Fibroblast of lung (primary cell): ENCODE results near the gene UBR3. TPM values are rescaled to one million over a fixed set of nuclear protein-coding genes. Genes with fewer than 3 reads are reported as not detected.

ENCODE experiments used
- DNase-seq, 2 donors: peaks; one replicate each; pipeline versions ENCODE4 v3.0.0 to v3.0.0-alpha.2; 2010; ENCODE audit warnings: low read depth in 2 of 2
- H2AFZ ChIP-seq: 2 replicates; pipeline ENCODE4 v1.5.1; 2012; ENCODE audit warnings: low read length, control low read depth, inconsistent platforms
- H3K27ac ChIP-seq: 2 replicates; pipeline ENCODE4 v1.5.1; 2011; ENCODE audit warnings: low read length, control low read depth; ENCODE audit not compliant: insufficient read depth
- H3K27me3 ChIP-seq: 2 replicates; pipeline ENCODE4 v1.5.1; 2011; ENCODE audit warnings: mild to moderate bottlenecking, low read length; ENCODE audit not compliant: control insufficient read depth, insufficient read depth
- H3K36me3 ChIP-seq: 2 replicates; pipeline ENCODE4 v1.5.1; 2011; ENCODE audit warnings: low read length; ENCODE audit not compliant: control insufficient read depth, insufficient read depth
- H3K4me1 ChIP-seq: 2 replicates; pipeline ENCODE4 v1.5.1; 2011; ENCODE audit warnings: low read length; ENCODE audit not compliant: control insufficient read depth, insufficient read depth; ENCODE audit errors: extremely low read depth
- H3K4me2 ChIP-seq: 2 replicates; pipeline ENCODE4 v1.5.1; 2011; ENCODE audit warnings: low read length, control low read depth; ENCODE audit not compliant: insufficient read depth; ENCODE audit errors: extremely low read depth
- H3K4me3 ChIP-seq, 4 experiments: fragments of 200-600 bp in 1 of 4; sonication (generic) in 1 of 4; replicated peaks in 1 of 4; 2 replicates each; pipeline ENCODE4 v1.5.1; 2011 to 2016; ENCODE audit warnings: low read length in 4 of 4, low read depth in 3 of 4, mild to moderate bottlenecking in 3 of 4, control low read depth in 2 of 4, inconsistent platforms in 1 of 4, mixed read lengths in 1 of 4; ENCODE audit not compliant: insufficient read depth in 1 of 4; ENCODE audit errors: control extremely low read depth in 1 of 4
- H3K79me2 ChIP-seq: 2 replicates; pipeline ENCODE4 v1.5.1; 2012; ENCODE audit warnings: mild to moderate bottlenecking, low read length, inconsistent platforms; ENCODE audit not compliant: control insufficient read depth, insufficient read depth
- H3K9ac ChIP-seq: 2 replicates; pipeline ENCODE4 v1.5.1; 2011; ENCODE audit warnings: mild to moderate bottlenecking, low read length, control low read depth; ENCODE audit not compliant: insufficient read depth
- H3K9me3 ChIP-seq: 2 replicates; pipeline ENCODE4 v1.5.1; 2012; ENCODE audit warnings: low read depth, low read length; ENCODE audit not compliant: control insufficient read depth, insufficient read depth
- H4K20me1 ChIP-seq: 2 replicates; pipeline ENCODE4 v1.5.1; 2011; ENCODE audit warnings: low read length; ENCODE audit not compliant: control insufficient read depth, insufficient read depth; ENCODE audit errors: extremely low read depth
- CTCF ChIP-seq, 2 donors: IDR thresholded peaks in 1 of 2; conservative IDR thresholded peaks in 1 of 2; 1 replicate in 1 of 2; 2 replicates in 1 of 2; pipeline ENCODE4 v1.5.1; 2011 to 2012; ENCODE audit warnings: low read length in 2 of 2, control low read depth in 1 of 2, inconsistent platforms in 1 of 2, low read depth in 1 of 2, mild to moderate bottlenecking in 1 of 2
- EZH2 ChIP-seq: IDR thresholded peaks from 2 replicates; pipeline ENCODE4 v1.5.1; 2012; ENCODE audit warnings: low read length, control low read depth, mild to moderate bottlenecking; ENCODE audit errors: missing control alignments
- polyA plus RNA-seq, 2 donors: library from polyadenylated mRNA; depleted of rRNA in 1 of 2; stranded (reverse) in 1 of 2; unstranded in 1 of 2; fragments of >200 nt; gene quantifications; 2 replicates each; pipeline ENCODE4 v1.2.1, GENCODE V29; 2011 to 2012; ENCODE audit warnings: missing spikeins in 1 of 2
- total RNA-seq: library from RNA; depleted of rRNA; stranded (reverse); fragments of >200 nt; gene quantifications from 2 replicates; pipeline ENCODE4 v1.2.1, GENCODE V29; 2014

Gene UBR3
- total and polyA plus RNA-seq, 2 donors (not counting 1 experiment from before 2014, with no cell fraction given), result 21.7 to 39.5 TPM

GRCh38 chr2:169982929-169983328 is 155.7 kb downstream of the UBR3 start:
- Histone ChIP-seq H3K27ac (no peak overlapping the region), H3K9ac (no peak overlapping the region), H3K4me2 (no peak overlapping the region), H3K36me3 (no peaks in the 10 kb centered on the region), H3K4me3 (no peak overlapping the region), H3K9me3 (no peaks in the 10 kb centered on the region), H3K27me3 (no peaks in the 10 kb centered on the region), H4K20me1 (no peaks in the 10 kb centered on the region), H3K79me2 (no peaks in the 10 kb centered on the region), H2AFZ (no peak overlapping the region), H3K4me1 (no peaks in the 10 kb centered on the region)
- TF ChIP-seq CTCF (conservative IDR thresholded peaks at IDR 0.05 in 1 of 2, IDR thresholded peaks at IDR 0.05 in 1 of 2; ENCODE audit: low read depth in 1 of 2, low read length in 2 of 2) (no peak), EZH2 (no peak)
- no peak for DNase-seq

GRCh38 chr2:169983506-169983905 is 156.3 kb downstream of the UBR3 start:
- H3K79me2 ChIP-seq, result no peaks in the 10 kb centered on the region
- H3K4me3 ChIP-seq, result no peak overlapping the region
- no peak overlapping the region for H3K27ac ChIP-seq
- no peak for TF ChIP-seq EZH2
- TF ChIP-seq CTCF (conservative IDR thresholded peaks at IDR 0.05 in 1 of 2, IDR thresholded peaks at IDR 0.05 in 1 of 2; ENCODE audit: low read depth in 1 of 2, low read length in 2 of 2), result no peak
- H3K27me3 ChIP-seq, result no peaks in the 10 kb centered on the region
- no peaks in the 10 kb centered on the region for H3K9me3 ChIP-seq
- no peak for DNase-seq
- H3K9ac ChIP-seq, result no peak overlapping the region
- H4K20me1 ChIP-seq, result no peaks in the 10 kb centered on the region
- no peak overlapping the region for H3K4me2 ChIP-seq
- no peak overlapping the region for H2AFZ ChIP-seq
- H3K4me1 ChIP-seq, result no peaks in the 10 kb centered on the region
- H3K36me3 ChIP-seq, result no peaks in the 10 kb centered on the region

GRCh38 chr2:169984145-169984544 is 156.9 kb downstream of the UBR3 start:
- H3K4me3 ChIP-seq, result no peak overlapping the region
- no peaks in the 10 kb centered on the region for H3K4me1 ChIP-seq
- TF ChIP-seq CTCF (conservative IDR thresholded peaks at IDR 0.05 in 1 of 2, IDR thresholded peaks at IDR 0.05 in 1 of 2; ENCODE audit: low read depth in 1 of 2, low read length in 2 of 2), result no peak
- TF ChIP-seq EZH2, result no peak
- no peak overlapping the region for H3K27ac ChIP-seq
- no peaks in the 10 kb centered on the region for H4K20me1 ChIP-seq
- no peak overlapping the region for H3K9ac ChIP-seq
- H3K27me3 ChIP-seq, result no peaks in the 10 kb centered on the region
- no peak overlapping the region for H2AFZ ChIP-seq
- no peaks in the 10 kb centered on the region for H3K79me2 ChIP-seq
- no peak overlapping the region for H3K4me2 ChIP-seq
- H3K36me3 ChIP-seq, result no peaks in the 10 kb centered on the region
- DNase-seq, result no peak
- H3K9me3 ChIP-seq, result no peaks in the 10 kb centered on the region
